ENCODE measurements around the gene FBLN2. TPM values are rescaled to one million over a fixed set of nuclear protein-coding genes. Genes with fewer than 3 reads are reported as not detected.
A peak's percentile ranks its signal among the peaks of the same experiment; 100 is the strongest.

FBLN2 gene
- total and polyA plus RNA-seq, 7 experiments from 2014 or later, result 0.11 to 1.5 TPM; not detected in 5

DNA sequence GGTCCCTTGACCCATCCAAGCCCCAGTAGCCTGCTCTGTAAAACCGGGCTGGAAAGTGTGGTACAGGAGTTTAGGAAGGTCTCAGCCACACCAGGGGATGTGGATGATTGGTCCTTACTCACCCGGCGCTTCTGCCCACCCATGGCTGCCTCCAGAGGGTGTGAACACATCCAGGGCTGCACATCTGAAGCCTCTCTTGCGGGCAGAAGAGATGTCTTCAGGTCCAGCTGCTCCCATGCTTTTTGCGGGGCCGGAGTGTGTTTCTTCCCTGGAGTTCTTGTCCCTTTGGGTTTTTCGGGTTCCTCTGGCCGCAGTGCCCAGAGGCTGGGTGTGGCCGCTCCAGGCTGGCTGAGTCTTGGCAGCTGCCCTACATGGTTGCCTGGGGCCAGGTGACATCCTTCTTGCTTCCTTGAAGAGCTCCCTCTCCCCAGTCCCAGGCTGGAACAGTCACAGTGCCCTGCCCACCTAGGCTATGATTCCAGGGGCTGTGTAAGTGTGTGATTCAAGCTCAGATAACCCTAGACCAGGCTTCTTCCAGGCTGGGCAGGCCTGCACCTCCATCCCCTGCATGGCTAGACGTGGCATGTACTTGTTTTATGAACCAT is 34.9 kb upstream of the FBLN2 start:
- no peak overlapping the region for H3K4me3 ChIP-seq (ENCODE audit: low read length)
- no peaks in the 10 kb centered on the region for H3K9me3 ChIP-seq (ENCODE audit: control insufficient read depth in 2 of 3, low read length in 3 of 3)
- Mint-ChIP-seq H3K27me3 (peaks cover 0 to 4% (median 0%) of the 10 kb centered on the region in 5 donors), H3K4me3 (no peak overlapping the region), H3K36me3 (no peaks in the 10 kb centered on the region), H3K4me1 (no peaks in the 10 kb centered on the region), H3K9me3 (peaks cover 0 to 2% (median 0%) of the 10 kb centered on the region in 11 donors), H3K27ac (no peak overlapping the region)
- no peaks in the 10 kb centered on the region for H3K27me3 ChIP-seq (ENCODE audit: control insufficient read depth in 2 of 2, insufficient read depth in 2 of 2, low read length in 2 of 2)
- H3K36me3 ChIP-seq (ENCODE audit: control insufficient read depth in 2 of 3, insufficient read depth in 3 of 3, low read length in 3 of 3), result no peaks in the 10 kb centered on the region
- intact Hi-C loops (cut with micrococcal nuclease), result no loop called here
- DNase-seq (no peak), ATAC-seq (no peak)
- H3K4me1 ChIP-seq (ENCODE audit: control insufficient read depth in 2 of 2, insufficient read depth in 2 of 2, low read length in 2 of 2), result no peaks in the 10 kb centered on the region
- POLR2A ChIA-PET, result no interaction called here
- no peak overlapping the region for H3K27ac ChIP-seq (ENCODE audit: low read depth, low read length)
- CTCF ChIA-PET, result no interaction called here

DNA sequence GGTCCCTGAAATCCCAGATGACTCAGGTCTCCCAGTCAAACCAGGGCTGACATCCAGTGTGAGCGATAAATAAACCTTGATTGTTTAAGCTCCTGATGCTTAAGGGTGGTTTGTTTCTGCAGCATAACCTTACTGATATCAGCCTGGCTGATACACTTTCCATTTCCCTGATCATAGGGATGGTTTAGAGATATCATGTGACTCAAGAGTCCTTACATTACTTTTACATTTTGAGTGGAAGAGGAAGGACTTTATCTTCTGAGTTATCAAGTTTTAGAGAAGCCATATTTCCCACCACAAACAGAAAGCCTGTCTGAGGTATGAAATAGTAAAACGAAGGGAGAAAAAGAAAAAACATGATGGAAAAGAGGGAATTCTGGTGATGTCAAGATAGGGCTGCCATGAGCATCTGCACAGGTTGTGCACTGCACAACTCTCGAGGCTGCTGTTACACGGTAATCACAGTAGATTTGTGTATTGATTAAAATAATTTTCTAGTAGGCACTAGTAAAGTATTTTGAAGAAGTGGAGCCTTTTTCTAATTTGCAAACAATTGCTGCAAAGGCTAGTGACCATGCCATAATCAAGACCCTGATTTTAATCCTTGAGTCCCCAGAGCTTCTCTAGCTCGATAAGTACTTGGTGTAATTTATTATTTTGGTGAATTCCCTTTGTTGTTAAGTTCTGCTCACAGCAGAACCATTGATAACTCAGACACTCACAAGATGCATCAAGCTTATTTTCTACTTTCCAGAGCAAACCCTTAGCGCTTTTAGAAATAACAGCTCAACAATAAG is 34.1 kb upstream of the FBLN2 start:
- H3K9me3 ChIP-seq (ENCODE audit: control insufficient read depth in 2 of 3, low read length in 3 of 3), result no peaks in the 10 kb centered on the region
- Mint-ChIP-seq H3K27ac (no peak overlapping the region), H3K9me3 (peaks cover 0 to 2% (median 0%) of the 10 kb centered on the region in 11 donors), H3K36me3 (no peaks in the 10 kb centered on the region), H3K4me3 (no peak overlapping the region), H3K27me3 (peaks cover 0 to 4% (median 0%) of the 10 kb centered on the region in 5 donors), H3K4me1 (no peaks in the 10 kb centered on the region)
- intact Hi-C loops (cut with micrococcal nuclease), result no loop called here
- DNase-seq (no peak), ATAC-seq (no peak)
- no peaks in the 10 kb centered on the region for H3K4me1 ChIP-seq (ENCODE audit: control insufficient read depth in 2 of 2, insufficient read depth in 2 of 2, low read length in 2 of 2)
- no peaks in the 10 kb centered on the region for H3K27me3 ChIP-seq (ENCODE audit: control insufficient read depth in 2 of 2, insufficient read depth in 2 of 2, low read length in 2 of 2)
- no peak overlapping the region for H3K27ac ChIP-seq (ENCODE audit: low read depth, low read length)
- ChIA-PET POLR2A (no interaction called here), CTCF (no interaction called here)
- H3K36me3 ChIP-seq (ENCODE audit: control insufficient read depth in 2 of 3, insufficient read depth in 3 of 3, low read length in 3 of 3), result no peaks in the 10 kb centered on the region
- H3K4me3 ChIP-seq (ENCODE audit: low read length), result no peak overlapping the region

DNA sequence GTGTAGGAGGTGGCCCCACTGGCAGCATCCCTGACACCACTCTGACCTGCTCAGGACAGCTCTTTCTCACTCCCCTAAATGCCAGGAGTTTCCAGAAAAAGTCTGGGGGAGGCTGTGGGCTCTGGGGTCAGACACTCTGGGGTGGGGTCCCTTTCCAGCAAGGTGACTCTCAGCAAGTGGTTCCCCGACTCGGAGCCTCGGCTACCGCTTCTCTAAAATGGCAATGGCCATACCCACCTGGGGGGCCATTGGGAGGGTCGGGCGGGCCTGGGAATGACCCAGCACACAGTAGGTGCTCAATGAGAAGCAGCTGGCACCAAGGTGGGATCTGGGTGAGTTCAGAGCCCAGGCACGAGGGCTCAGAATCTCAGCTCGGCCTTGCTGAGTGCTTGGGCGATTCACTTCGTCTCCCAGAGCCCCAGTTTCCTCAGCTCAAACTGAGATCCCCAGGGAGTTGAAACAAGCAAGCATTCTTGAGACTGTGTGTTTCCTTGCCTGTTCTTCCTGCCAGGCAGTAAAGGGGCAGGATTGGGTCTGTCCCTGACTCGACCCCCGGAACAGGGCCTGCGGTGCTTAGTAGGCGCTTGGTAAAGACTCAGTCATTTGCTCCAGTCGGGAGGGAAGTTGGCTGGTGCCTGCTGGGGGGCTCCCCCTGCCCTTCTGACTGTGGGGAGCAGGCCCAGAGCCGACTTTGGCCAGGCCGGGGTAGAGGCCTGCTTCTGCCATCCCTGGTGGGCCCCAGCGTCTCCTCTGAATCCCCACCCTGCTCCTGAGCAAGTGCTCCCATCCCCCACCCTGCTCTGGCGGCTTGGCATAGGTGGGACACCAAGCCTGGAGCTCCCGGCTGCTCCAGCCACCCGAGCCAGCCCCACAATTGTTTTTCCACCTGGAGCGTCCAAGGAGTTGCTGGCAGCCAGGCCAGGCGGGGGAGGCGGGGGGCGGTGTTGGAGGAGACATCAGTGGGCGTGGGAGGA is 32.9 kb upstream of the FBLN2 start:
- H3K4me1 ChIP-seq (ENCODE audit: control insufficient read depth in 2 of 2, insufficient read depth in 2 of 2, low read length in 2 of 2), result no peaks in the 10 kb centered on the region
- no peaks in the 10 kb centered on the region for H3K27me3 ChIP-seq (ENCODE audit: control insufficient read depth in 2 of 2, insufficient read depth in 2 of 2, low read length in 2 of 2)
- H3K9me3 ChIP-seq (ENCODE audit: control insufficient read depth in 2 of 3, low read length in 3 of 3), result no peaks in the 10 kb centered on the region
- peaks cover 0 to 4% (median 0%) of the 10 kb centered on the region in 5 donors for H3K27me3 Mint-ChIP-seq
- H3K4me3 ChIP-seq (ENCODE audit: low read length), result no peak overlapping the region
- H3K27ac ChIP-seq (ENCODE audit: low read depth, low read length), result no peak overlapping the region
- ChIA-PET POLR2A (no interaction called here), CTCF (no interaction called here)
- DNase-seq, result no peak
- no peaks in the 10 kb centered on the region for H3K36me3 Mint-ChIP-seq
- H3K27ac Mint-ChIP-seq, result no peak overlapping the region
- H3K36me3 ChIP-seq (ENCODE audit: control insufficient read depth in 2 of 3, insufficient read depth in 3 of 3, low read length in 3 of 3), result no peaks in the 10 kb centered on the region
- H3K4me1 Mint-ChIP-seq, result no peaks in the 10 kb centered on the region
- no peak for ATAC-seq
- no peak overlapping the region for H3K4me3 Mint-ChIP-seq
- intact Hi-C loops (cut with micrococcal nuclease), result no loop called here
- peaks cover 0 to 2% (median 0%) of the 10 kb centered on the region in 11 donors for H3K9me3 Mint-ChIP-seq

DNA sequence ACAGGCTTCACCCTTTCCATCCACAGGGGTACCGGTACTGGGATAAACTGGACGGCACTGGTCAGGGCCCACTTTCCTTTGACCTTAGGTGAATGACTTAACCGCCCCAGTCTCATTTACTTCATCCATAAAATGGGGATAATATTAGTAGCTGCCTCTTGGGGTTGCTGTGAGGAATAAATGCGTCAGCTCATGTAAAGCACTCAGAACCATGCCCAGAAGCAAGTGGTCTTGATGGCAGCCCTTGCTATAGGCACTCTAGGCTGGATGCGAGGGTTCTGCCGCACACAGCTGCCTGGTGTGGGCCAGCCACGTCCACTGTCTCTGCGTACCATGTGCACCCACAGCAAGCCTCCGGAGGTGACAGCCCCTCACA is 32.2 kb upstream of the FBLN2 start:
- intact Hi-C loops (cut with micrococcal nuclease), result no loop called here
- H3K36me3 Mint-ChIP-seq, result no peaks in the 10 kb centered on the region
- peaks cover 0 to 6% (median 4%) of the 10 kb centered on the region in 11 donors for H3K9me3 Mint-ChIP-seq

DNA sequence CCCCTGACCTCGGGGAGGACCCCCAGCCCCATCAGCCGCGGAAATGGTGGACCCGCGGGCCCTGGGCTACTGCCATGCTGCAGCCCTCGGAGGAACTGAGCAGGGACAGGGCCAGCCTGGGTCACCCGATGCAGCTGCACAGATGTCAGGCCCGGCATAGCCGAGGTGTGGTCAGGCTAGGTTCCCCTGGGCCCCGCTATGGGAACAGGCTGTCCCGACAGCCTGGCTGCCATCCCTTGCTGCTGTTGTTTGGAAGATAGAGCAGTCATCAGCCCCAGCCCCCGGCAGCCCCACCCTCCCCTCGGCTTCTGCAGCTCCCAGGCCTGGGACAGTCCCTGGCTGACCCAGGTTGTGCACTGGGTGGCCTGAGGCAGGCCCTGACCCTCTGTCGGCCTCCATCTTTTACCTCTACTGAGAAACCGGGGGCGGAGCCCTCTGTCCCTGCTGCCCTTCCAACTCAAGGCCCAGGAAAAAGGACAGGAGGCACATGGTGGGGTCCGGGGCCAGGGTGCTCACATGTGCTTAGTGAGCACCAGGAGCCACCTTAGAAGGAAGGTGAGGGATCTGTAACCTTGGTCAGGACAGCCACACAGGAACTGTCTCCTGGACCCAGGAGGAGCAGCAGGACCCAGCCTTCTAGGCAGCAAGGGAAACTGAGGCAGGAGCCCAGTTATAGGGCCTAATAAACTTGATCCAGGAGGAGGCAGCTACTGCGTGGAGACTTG is 31.5 kb upstream of the FBLN2 start:
- no peaks in the 10 kb centered on the region for H3K36me3 ChIP-seq (ENCODE audit: control insufficient read depth in 2 of 3, insufficient read depth in 3 of 3, low read length in 3 of 3)
- Mint-ChIP-seq H3K36me3 (no peaks in the 10 kb centered on the region), H3K4me3 (no peak overlapping the region), H3K4me1 (no peaks in the 10 kb centered on the region), H3K27me3 (peaks cover 0 to 4% (median 0%) of the 10 kb centered on the region in 5 donors), H3K27ac (peak overlapping the region in 1 of 9 donors; percentile 30), H3K9me3 (peaks cover 0 to 8% (median 5%) of the 10 kb centered on the region in 11 donors)
- CTCF ChIA-PET, result no interaction called here
- POLR2A ChIA-PET, result no interaction called here
- no peak for DNase-seq
- H3K27ac ChIP-seq (ENCODE audit: low read depth, low read length), result no peak overlapping the region
- H3K4me1 ChIP-seq (ENCODE audit: control insufficient read depth in 2 of 2, insufficient read depth in 2 of 2, low read length in 2 of 2), result no peaks in the 10 kb centered on the region
- ATAC-seq, result no peak
- H3K4me3 ChIP-seq (ENCODE audit: low read length), result no peak overlapping the region
- no peaks in the 10 kb centered on the region for H3K9me3 ChIP-seq (ENCODE audit: control insufficient read depth in 2 of 3, low read length in 3 of 3)
- H3K27me3 ChIP-seq (ENCODE audit: control insufficient read depth in 2 of 2, insufficient read depth in 2 of 2, low read length in 2 of 2), result no peaks in the 10 kb centered on the region
- intact Hi-C loops (cut with micrococcal nuclease), result no loop called here

More for the DNA sequence above, 32.2 kb upstream of the FBLN2 start:
- Mint-ChIP-seq H3K27ac (no peak overlapping the region), H3K4me1 (no peaks in the 10 kb centered on the region), H3K4me3 (no peak overlapping the region), H3K27me3 (peaks cover 0 to 4% (median 0%) of the 10 kb centered on the region in 5 donors)
- ChIA-PET POLR2A (no interaction called here), CTCF (no interaction called here)
- Histone ChIP-seq H3K4me1 (ENCODE audit: control insufficient read depth in 2 of 2, insufficient read depth in 2 of 2, low read length in 2 of 2) (no peaks in the 10 kb centered on the region), H3K27ac (ENCODE audit: low read depth, low read length) (no peak overlapping the region), H3K27me3 (ENCODE audit: control insufficient read depth in 2 of 2, insufficient read depth in 2 of 2, low read length in 2 of 2) (no peaks in the 10 kb centered on the region), H3K4me3 (ENCODE audit: low read length) (no peak overlapping the region), H3K9me3 (ENCODE audit: control insufficient read depth in 2 of 3, low read length in 3 of 3) (no peaks in the 10 kb centered on the region), H3K36me3 (ENCODE audit: control insufficient read depth in 2 of 3, insufficient read depth in 3 of 3, low read length in 3 of 3) (no peaks in the 10 kb centered on the region)
- DNase-seq (no peak), ATAC-seq (no peak)

DNA sequence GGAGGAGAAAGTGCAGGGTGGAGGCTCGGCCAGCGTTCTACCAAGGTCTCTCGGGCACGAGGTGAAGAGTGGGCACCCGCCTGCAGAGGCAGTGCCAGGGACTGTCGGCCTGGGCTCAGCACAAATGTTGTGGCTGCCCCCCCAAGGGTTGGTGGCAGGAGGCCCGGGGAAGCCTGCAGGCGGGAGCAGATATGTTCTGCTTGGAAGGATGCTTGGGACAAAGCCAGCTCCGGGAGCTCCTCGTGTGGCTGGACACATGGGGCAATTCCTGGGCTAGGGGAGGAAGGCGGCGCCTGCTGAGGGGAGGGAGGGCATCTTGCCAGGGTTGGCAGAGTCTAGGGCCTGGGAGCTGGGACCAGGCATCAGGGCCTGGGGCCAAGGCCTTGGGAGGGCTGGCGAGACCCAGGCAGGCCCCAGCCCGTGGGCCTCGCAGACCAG is 30.4 kb upstream of the FBLN2 start:
- H3K36me3 ChIP-seq (ENCODE audit: control insufficient read depth in 2 of 3, insufficient read depth in 3 of 3, low read length in 3 of 3), result no peaks in the 10 kb centered on the region
- Mint-ChIP-seq H3K36me3 (no peaks in the 10 kb centered on the region), H3K27me3 (peaks cover 0 to 4% (median 0%) of the 10 kb centered on the region in 5 donors), H3K4me1 (no peaks in the 10 kb centered on the region), H3K4me3 (no peak overlapping the region), H3K27ac (no peak overlapping the region), H3K9me3 (peaks cover 0 to 14% (median 6%) of the 10 kb centered on the region in 11 donors)
- ATAC-seq, result peak; percentile 22
- no peak for DNase-seq
- CTCF ChIA-PET, result no interaction called here
- H3K9me3 ChIP-seq (ENCODE audit: control insufficient read depth in 2 of 3, low read length in 3 of 3), result no peaks in the 10 kb centered on the region
- no peaks in the 10 kb centered on the region for H3K4me1 ChIP-seq (ENCODE audit: control insufficient read depth in 2 of 2, insufficient read depth in 2 of 2, low read length in 2 of 2)
- POLR2A ChIA-PET, result no interaction called here
- H3K27me3 ChIP-seq (ENCODE audit: control insufficient read depth in 2 of 2, insufficient read depth in 2 of 2, low read length in 2 of 2), result no peaks in the 10 kb centered on the region
- H3K4me3 ChIP-seq (ENCODE audit: low read length), result no peak overlapping the region
- no peak overlapping the region for H3K27ac ChIP-seq (ENCODE audit: low read depth, low read length)
- intact Hi-C loops (cut with micrococcal nuclease), result no loop called here
